RWPE1 (cell line): ENCODE results near the gene SYT7.
"Not testable (repeated sequence)": the region's sequence is repeated elsewhere in the genome, so short reads cannot be mapped to it uniquely, and the experiment has no call there.

Experiments
- CTCF ChIA-PET: fragments of 350-600 bp; sonication (Branson Sonifier 250); formaldehyde crosslinking; extraction: SDS; loops from one replicate; lab custom pipeline; 2021; lab: Yijun Ruan, JAX
- POLR2A ChIA-PET: fragments of 400-600 bp; formaldehyde crosslinking; extraction: SDS; loops from one replicate; lab custom pipeline; 2020; ENCODE audit warnings: antibody characterized with exemption; ENCODE audit not compliant: low non-redundant PET; lab: Yijun Ruan, JAX
- DNase-seq: peaks from one replicate; pipeline ENCODE4 v3.0.0; 2012; ENCODE audit warnings: low spot score
- H3K27ac ChIP-seq: fragments of 450-650 bp; 2 replicates; pipeline ENCODE4 v1.5.1; 2017
- TF ChIP-seq, protein P1 (sequence below): fragments of 450-650 bp; conservative IDR thresholded peaks from 2 replicates; pipeline ENCODE4 v1.5.1; 2017; ENCODE audit warnings: low read depth, mild to moderate bottlenecking

Gene SYT7

DNA sequence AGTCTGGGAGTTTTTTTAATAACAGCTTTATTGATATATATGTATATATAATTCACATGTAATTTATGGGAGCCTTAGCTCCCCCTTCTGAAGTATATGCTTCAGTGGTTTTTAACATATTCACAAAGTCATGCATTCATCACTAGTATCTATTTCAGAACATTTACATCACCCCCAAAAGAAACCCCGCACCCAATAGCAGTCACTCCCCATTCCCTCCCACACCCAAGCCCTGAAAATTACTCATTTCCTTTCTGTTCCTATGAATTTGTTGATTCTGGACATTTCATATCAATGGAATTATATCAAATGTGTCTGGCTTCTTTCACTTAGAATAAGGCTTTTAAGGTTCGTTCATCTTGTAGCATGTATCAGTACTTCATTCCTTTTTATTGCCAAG is 35.6 kb upstream of the SYT7 start:
- POLR2A ChIA-PET = no interaction called here
- TF ChIP-seq, protein P1, sequence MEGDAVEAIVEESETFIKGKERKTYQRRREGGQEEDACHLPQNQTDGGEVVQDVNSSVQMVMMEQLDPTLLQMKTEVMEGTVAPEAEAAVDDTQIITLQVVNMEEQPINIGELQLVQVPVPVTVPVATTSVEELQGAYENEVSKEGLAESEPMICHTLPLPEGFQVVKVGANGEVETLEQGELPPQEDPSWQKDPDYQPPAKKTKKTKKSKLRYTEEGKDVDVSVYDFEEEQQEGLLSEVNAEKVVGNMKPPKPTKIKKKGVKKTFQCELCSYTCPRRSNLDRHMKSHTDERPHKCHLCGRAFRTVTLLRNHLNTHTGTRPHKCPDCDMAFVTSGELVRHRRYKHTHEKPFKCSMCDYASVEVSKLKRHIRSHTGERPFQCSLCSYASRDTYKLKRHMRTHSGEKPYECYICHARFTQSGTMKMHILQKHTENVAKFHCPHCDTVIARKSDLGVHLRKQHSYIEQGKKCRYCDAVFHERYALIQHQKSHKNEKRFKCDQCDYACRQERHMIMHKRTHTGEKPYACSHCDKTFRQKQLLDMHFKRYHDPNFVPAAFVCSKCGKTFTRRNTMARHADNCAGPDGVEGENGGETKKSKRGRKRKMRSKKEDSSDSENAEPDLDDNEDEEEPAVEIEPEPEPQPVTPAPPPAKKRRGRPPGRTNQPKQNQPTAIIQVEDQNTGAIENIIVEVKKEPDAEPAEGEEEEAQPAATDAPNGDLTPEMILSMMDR = no peak
- peak overlapping the region; percentile 90 for H3K27ac ChIP-seq
- CTCF ChIA-PET = no interaction called here
- DNase-seq = peak; percentile 46

DNA sequence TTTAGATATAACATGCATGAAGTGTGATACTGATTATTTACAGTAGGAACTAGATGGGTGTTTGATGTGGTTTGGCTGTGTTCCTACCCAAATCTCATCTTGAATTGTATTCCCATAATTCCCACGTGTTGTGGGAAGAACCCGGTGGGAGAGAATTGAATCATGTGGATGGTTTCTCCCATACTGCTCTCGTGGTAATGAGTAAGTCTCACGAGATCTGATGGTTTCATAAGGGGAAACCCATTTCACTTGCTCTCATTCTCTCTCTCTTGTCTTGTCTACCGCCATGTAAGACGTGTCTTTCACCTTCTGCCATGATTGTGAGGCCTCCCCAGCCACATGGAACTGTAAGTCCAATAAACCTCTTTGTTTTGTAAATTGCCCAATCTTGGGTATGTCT is 33.9 kb upstream of the SYT7 start:
- DNase-seq, POLR2A ChIA-PET, H3K27ac ChIP-seq: not testable (repeated sequence)
- CTCF ChIA-PET = interaction anchor here (0.7 kb wide), 1 partner anchor 150 kb away, joined by 3 read pairs; no protein-coding TSS in a partner anchor

DNA sequence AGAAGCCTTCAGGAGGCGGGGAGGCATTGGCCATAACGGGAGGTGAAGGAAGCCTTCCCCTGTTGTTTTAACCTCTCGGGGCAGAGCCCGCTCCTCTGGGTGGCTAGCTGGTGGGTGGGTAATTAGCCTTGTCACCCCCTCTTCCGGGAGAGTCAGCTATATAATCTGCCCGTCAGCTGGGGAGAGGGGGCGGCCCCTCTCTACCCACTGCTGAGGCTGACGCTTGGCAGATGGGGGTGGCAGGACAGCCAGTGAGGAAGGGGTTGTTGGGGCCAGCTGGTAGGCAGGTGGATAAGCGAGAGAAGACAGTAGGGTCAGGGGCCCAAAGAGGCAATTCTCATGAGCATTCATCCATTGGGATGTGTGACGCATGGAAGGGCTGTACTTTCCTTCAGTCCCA is 33.0 kb upstream of the SYT7 start:
- CTCF ChIA-PET = interaction anchor here (0.7 kb wide), 1 partner anchor 150 kb away, joined by 3 read pairs; no protein-coding TSS in a partner anchor

DNA sequence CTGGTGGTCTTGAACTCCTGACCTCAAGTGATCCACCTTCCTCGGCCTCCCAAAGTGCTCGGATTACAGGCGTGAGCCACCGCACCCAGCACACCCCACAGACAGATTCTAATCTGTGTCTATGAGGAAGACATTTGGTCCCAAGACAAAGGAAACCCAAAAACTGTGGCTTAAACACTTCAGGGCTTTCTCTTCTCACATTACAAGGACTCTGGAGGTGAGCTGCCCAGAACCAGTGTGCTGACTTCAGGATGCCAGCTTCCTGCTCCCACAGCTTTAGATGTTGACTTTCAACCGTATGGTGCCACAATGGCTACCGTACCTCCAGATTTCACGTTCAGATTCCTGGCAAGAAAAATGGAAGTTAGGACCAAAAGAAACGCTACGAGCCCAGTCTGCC is 32.2 kb upstream of the SYT7 start:
- ChIA-PET CTCF (interaction anchor here (0.6 kb wide), 1 partner anchor 19 kb away, joined by 3 read pairs; no protein-coding TSS in a partner anchor), POLR2A (no interaction called here)
- TF ChIP-seq, protein P1 = no peak
- no peak for DNase-seq
- H3K27ac ChIP-seq = peak overlapping the region; percentile 1; the same call in 1 of the 2 replicates

More for the DNA sequence above, 33.0 kb upstream of the SYT7 start:
- no peak for DNase-seq
- peak overlapping the region; percentile 39 for H3K27ac ChIP-seq
- POLR2A ChIA-PET = no interaction called here
- TF ChIP-seq, protein P1 = no peak

DNA sequence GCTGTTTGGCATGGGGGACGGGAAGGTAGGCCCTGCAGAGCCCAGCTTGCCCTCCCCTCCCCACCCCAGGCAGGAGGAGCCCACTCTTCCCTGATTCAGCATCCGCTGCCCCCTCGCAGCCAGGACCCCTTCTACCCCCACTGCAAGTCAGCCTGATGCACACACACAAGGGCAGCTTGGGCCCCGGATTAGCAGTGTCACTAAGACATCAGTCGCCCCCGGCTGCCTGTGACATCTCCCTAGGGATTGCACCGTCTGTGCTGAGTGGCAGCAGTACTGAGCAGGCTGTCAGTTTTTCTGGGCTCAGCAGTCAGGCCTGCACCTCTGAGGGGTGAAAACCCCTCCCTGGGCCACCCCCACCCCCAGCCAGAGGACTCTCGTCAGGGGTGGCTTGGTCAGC is 30.4 kb upstream of the SYT7 start:
- TF ChIP-seq, protein P1 = no peak
- ChIA-PET CTCF (no interaction called here), POLR2A (no interaction called here)
- peak overlapping the region; percentile 13; the same call in 1 of the 2 replicates for H3K27ac ChIP-seq
- no peak for DNase-seq

DNA sequence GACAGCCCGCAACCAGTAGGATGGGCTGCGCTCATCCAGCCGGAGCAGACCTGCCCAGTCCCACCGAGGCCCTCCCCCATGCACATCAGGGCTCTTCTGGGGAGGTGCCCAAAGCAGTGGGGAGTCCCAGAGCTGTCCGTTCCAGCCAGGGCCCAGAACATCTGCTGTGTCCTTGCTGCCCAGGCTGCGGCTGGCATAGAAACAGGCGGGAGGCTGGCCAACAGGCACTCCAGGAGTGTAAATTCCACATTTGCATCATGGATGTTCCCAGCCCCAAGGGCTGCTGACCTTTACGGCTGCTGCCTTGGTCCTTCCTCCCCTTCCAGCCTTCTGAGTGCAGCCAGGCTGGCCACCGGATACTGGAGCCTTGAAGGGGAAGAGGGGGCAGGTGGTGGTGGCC is 30.0 kb upstream of the SYT7 start:
- H3K27ac ChIP-seq = peak overlapping the region; percentile 13; the same call in 1 of the 2 replicates
- TF ChIP-seq, protein P1 = no peak
- CTCF ChIA-PET = interaction anchor here (0.9 kb wide), 1 partner anchor 28 kb away, joined by 4 read pairs; no protein-coding TSS in a partner anchor
- no peak for DNase-seq
- POLR2A ChIA-PET = no interaction called here

DNA sequence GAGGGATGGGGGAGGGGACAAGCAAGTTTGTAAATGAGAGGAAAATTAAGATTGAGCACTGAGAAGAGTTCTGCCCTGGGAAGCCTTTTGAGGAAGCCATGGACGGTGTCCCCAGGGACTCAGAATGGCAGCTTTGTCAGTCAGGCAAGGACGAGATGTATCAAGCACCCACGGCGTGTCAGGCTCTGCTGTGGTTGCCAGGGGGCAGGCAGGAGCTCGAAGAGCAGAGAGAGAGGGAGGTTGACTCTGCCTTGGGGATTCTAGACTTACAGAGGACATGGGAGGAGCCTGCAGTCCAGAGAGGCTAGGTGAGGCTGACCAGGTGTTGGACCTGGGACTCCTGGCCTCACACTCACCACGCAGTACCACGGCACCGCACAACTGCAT is 29.1 kb upstream of the SYT7 start:
- no peak overlapping the region for H3K27ac ChIP-seq
- POLR2A ChIA-PET = no interaction called here
- TF ChIP-seq, protein P1 = no peak
- CTCF ChIA-PET = interaction anchor here (0.6 to 1.0 kb wide), 6 partner anchors 16 to 29 kb away, joined by 3 to 4 read pairs (median 4); no protein-coding TSS in a partner anchor
- no peak for DNase-seq
